Neural progenitor cell (in vitro differentiated cells): ENCODE results near the gene TUSC2. TPM values are rescaled to one million over a fixed set of nuclear protein-coding genes. Genes with fewer than 3 reads are reported as not detected.
A peak's percentile ranks its signal among the peaks of the same experiment; 100 is the strongest.

Experiments used
- DNase-seq: peaks from one replicate; pipeline ENCODE4 v3.0.0-alpha.2; 2016; ENCODE audit warnings: low spot score
- H2AFZ ChIP-seq: fragments of 200-600 bp; sonication (generic); replicated peaks from 2 replicates; pipeline ENCODE4 v1.6.1; 2016; ENCODE audit warnings: antibody characterized with exemption
- H3F3A ChIP-seq: fragments of 200-600 bp; sonication (generic); 2 replicates; pipeline ENCODE4 v1.6.1; 2016; ENCODE audit warnings: antibody characterized with exemption, low read depth
- H3K27ac ChIP-seq: fragments of 200-600 bp; sonication (generic); 2 replicates; pipeline ENCODE4 v1.5.1; 2016; ENCODE audit warnings: mild to moderate bottlenecking
- H3K27me3 ChIP-seq: fragments of 200-600 bp; sonication (generic); 2 replicates; pipeline ENCODE4 v1.6.1; 2016; ENCODE audit warnings: mild to moderate bottlenecking, moderate library complexity
- H3K36me3 ChIP-seq: fragments of 200-600 bp; sonication (generic); 2 replicates; pipeline ENCODE4 v1.5.1; 2016
- H3K4me1 ChIP-seq: fragments of 200-600 bp; sonication (generic); 2 replicates; pipeline ENCODE4 v1.6.1; 2016; ENCODE audit warnings: mixed run types
- H3K4me2 ChIP-seq: fragments of 200-600 bp; sonication (generic); 2 replicates; pipeline ENCODE4 v1.6.1; 2016
- H3K4me3 ChIP-seq: fragments of 200-600 bp; sonication (generic); 2 replicates; pipeline ENCODE4 v1.5.1; 2016
- H3K79me2 ChIP-seq: fragments of 200-600 bp; sonication (generic); 2 replicates; pipeline ENCODE4 v1.6.1; 2016; ENCODE audit warnings: low read depth
- H3K9ac ChIP-seq: fragments of 200-600 bp; sonication (generic); 2 replicates; pipeline ENCODE4 v1.6.1; 2016
- H3K9me3 ChIP-seq: fragments of 200-600 bp; sonication (generic); 2 replicates; pipeline ENCODE4 v1.5.1; 2016; ENCODE audit warnings: low read depth
- H4K20me1 ChIP-seq: fragments of 200-600 bp; sonication (generic); 2 replicates; pipeline ENCODE4 v1.6.1; 2016; ENCODE audit warnings: low read depth
- H3K27ac Mint-ChIP-seq: 3 replicates; pipeline ENCODE4 v1.8.0; 2021; ENCODE audit warnings: mixed read lengths
- H3K27me3 Mint-ChIP-seq: 2 replicates; pipeline ENCODE4 v1.8.0; 2022; ENCODE audit warnings: low read depth, mild to moderate bottlenecking, inconsistent platforms, moderate library complexity, mixed read lengths; ENCODE audit not compliant: insufficient read depth
- H3K36me3 Mint-ChIP-seq: 3 replicates; pipeline ENCODE4 v1.8.0; 2021; ENCODE audit warnings: mixed read lengths
- H3K4me1 Mint-ChIP-seq: 3 replicates; pipeline ENCODE4 v1.8.0; 2021; ENCODE audit warnings: mixed read lengths
- H3K4me3 Mint-ChIP-seq: 3 replicates; pipeline ENCODE4 v1.8.0; 2021; ENCODE audit warnings: mild to moderate bottlenecking, moderate library complexity, mixed read lengths
- H3K9me3 Mint-ChIP-seq: 3 replicates; pipeline ENCODE4 v1.8.0; 2020; ENCODE audit warnings: mixed read lengths
- EZH2 ChIP-seq: fragments of 200-600 bp; sonication (generic); IDR thresholded peaks from 2 replicates; pipeline ENCODE4 v1.6.1; 2017; ENCODE audit warnings: antibody characterized with exemption, mild to moderate bottlenecking, moderate library complexity
- EZH2phosphoT487 ChIP-seq: fragments of 200-600 bp; sonication (generic); IDR thresholded peaks from 2 replicates; pipeline ENCODE4 v1.6.1; 2017; ENCODE audit warnings: antibody characterized with exemption
- total RNA-seq: library from RNA; depleted of rRNA; stranded (reverse); fragments of >200 nt; gene quantifications from 2 replicates; pipeline ENCODE4 v1.2.3, GENCODE V29; 2015; ENCODE audit warnings: low replicate concordance
- TF ChIP-seq, protein P1 (sequence below): fragments of 200-600 bp; sonication (generic); IDR thresholded peaks from 2 replicates; pipeline ENCODE4 v1.5.1; 2017; ENCODE audit warnings: antibody characterized with exemption, mild to moderate bottlenecking

Gene TUSC2
- total RNA-seq, 1 donor from 2014 or later, result 14.9 TPM

DNA sequence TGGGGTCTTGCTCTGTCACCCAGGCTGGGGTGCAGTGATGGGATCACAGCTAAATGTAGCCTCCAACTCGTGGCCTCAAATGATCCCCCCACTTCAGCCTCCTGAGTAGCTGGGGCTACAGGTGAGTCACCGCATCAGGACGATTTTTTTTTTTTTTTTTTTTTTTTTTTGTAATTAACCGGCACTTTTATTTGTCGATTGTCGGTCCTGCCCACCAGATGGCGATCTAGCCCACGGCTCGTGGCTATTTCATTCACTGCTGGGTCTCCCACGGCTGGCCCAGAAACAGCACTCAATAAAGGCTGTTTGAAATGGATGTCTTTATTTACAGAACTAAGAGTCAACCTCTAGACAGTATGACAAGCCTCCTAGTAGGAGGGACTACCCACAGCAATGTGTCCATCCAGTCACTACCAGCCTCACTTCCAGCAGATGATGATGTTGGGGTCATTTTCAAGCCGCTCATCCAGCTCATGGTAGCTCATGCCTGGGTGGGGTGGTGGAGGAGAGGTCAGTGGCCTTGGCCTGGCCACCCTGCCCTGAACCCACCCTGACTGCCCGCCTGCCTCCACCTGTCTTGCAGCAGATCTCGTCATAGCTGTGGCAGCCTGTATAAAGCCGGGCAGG, 19.3 kb upstream of the TUSC2 start:
- no peak overlapping the region for H3K27ac Mint-ChIP-seq
- peaks cover 25% of the 10 kb centered on the region for H3K4me1 Mint-ChIP-seq
- no peak overlapping the region for H3K4me3 Mint-ChIP-seq
- H3K9me3 ChIP-seq, result no peaks in the 10 kb centered on the region
- TF ChIP-seq, protein P1, sequence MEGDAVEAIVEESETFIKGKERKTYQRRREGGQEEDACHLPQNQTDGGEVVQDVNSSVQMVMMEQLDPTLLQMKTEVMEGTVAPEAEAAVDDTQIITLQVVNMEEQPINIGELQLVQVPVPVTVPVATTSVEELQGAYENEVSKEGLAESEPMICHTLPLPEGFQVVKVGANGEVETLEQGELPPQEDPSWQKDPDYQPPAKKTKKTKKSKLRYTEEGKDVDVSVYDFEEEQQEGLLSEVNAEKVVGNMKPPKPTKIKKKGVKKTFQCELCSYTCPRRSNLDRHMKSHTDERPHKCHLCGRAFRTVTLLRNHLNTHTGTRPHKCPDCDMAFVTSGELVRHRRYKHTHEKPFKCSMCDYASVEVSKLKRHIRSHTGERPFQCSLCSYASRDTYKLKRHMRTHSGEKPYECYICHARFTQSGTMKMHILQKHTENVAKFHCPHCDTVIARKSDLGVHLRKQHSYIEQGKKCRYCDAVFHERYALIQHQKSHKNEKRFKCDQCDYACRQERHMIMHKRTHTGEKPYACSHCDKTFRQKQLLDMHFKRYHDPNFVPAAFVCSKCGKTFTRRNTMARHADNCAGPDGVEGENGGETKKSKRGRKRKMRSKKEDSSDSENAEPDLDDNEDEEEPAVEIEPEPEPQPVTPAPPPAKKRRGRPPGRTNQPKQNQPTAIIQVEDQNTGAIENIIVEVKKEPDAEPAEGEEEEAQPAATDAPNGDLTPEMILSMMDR, result peak; percentile 65
- TF ChIP-seq EZH2 (no peak), EZH2phosphoT487 (no peak)
- H3K36me3 Mint-ChIP-seq, result peaks cover 2% of the 10 kb centered on the region
- H3K4me2 ChIP-seq, result no peak overlapping the region
- no peak overlapping the region for H3K4me3 ChIP-seq
- no peak overlapping the region for H3K27ac ChIP-seq
- H4K20me1 ChIP-seq, result peaks cover 11% of the 10 kb centered on the region
- no peak overlapping the region for H3K9ac ChIP-seq
- H3K36me3 ChIP-seq, result no peaks in the 10 kb centered on the region
- H3F3A ChIP-seq, result peaks cover 19% of the 10 kb centered on the region
- H3K4me1 ChIP-seq, result peaks cover 10% of the 10 kb centered on the region
- H3K9me3 Mint-ChIP-seq, result no peaks in the 10 kb centered on the region
- H3K79me2 ChIP-seq, result peaks cover 9% of the 10 kb centered on the region
- H3K27me3 ChIP-seq, result peaks cover 42% of the 10 kb centered on the region
- no peak overlapping the region for H2AFZ ChIP-seq
- peak; percentile 74 for DNase-seq
- peaks cover 17% of the 10 kb centered on the region for H3K27me3 Mint-ChIP-seq

DNA sequence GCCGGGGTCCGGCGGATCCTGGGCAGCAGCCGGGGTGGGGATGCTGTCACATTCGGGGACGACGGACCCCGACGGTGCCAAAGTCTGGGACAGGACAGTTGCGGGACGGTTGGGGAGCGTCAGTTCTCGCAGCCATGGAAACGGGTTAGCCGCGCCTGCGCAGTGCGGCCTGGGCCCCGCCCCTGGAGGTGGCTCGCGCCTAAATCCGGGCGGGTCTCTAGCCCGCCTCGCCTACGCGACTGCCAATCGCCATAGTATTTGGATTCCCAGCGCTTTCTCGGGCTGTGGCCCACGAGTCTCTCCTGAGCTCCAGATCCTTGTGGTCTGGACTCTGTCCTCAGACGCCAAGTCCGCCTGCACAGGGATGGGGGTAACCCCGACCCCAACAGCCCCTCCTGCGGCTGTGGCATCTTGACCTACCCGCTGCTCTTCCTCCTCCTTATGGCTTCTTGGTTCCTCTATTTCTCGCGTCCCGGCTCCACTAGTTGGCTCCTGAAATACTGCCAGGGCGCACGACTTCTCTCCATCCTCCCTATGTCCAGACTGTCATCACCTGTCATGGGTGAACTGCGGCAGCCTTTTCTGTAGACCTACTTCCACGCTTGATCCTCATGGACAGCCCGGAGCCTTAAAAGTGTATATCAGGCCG, 17.7 kb upstream of the TUSC2 start, which contains the start of gene ZMYND10:
ZMYND10 (minus strand) TSS at position 147 of the 649 bp plus-strand sequence. CDS start 153 bp downstream, outside the sequence.
- peak within 1 kb of the TSS; percentile 56 for H3K4me3 ChIP-seq
- H3K36me3 Mint-ChIP-seq, result peaks cover 2% of the 10 kb centered on the region
- H3K4me3 Mint-ChIP-seq, result peak within 1 kb of the TSS; percentile 84
- peaks cover 19% of the 10 kb centered on the region for H3K27me3 Mint-ChIP-seq
- peak within 1 kb of the TSS; percentile 92 for H3K4me2 ChIP-seq
- peak within 1 kb of the TSS; percentile 94 for H2AFZ ChIP-seq
- peak; percentile 92 for DNase-seq
- H3K27ac Mint-ChIP-seq, result no peak within 1 kb of the TSS
- H3K4me1 ChIP-seq, result peaks cover 11% of the 10 kb centered on the region
- H3K4me1 Mint-ChIP-seq, result peaks cover 18% of the 10 kb centered on the region
- H3F3A ChIP-seq, result peaks cover 19% of the 10 kb centered on the region
- H3K36me3 ChIP-seq, result no peaks in the 10 kb centered on the region
- no peak within 1 kb of the TSS for H3K27ac ChIP-seq
- H3K79me2 ChIP-seq, result peaks cover 9% of the 10 kb centered on the region
- TF ChIP-seq EZH2, result no peak
- TF ChIP-seq EZH2phosphoT487, result no peak
- TF ChIP-seq, protein P1, result no peak
- no peak within 1 kb of the TSS for H3K9ac ChIP-seq
- H3K9me3 Mint-ChIP-seq, result no peaks in the 10 kb centered on the region
- peaks cover 58% of the 10 kb centered on the region for H3K27me3 ChIP-seq
- no peaks in the 10 kb centered on the region for H3K9me3 ChIP-seq
- peaks cover 3% of the 10 kb centered on the region for H4K20me1 ChIP-seq

DNA sequence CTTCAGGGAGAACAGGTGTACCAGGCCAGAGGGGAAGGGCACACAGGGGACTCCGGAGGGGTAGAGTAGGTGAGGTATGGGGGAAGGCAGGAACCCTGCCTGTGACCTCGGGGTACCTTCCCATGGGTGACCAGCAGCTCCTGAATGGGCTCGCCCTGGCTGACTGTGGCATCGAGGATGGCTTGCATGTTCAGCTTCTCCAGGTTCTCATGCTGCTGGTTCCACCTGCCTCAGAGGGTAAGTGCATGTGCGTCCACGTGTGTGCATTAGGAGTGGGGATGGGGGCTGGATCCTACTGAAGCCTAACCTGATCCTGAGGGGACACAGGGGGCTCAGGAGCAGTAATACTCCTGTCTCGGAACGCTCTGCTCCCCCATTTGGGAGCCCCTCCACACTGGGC, 17.0 kb upstream of the TUSC2 start:
- Mint-ChIP-seq H3K27me3 (peaks cover 22% of the 10 kb centered on the region), H3K27ac (no peak overlapping the region), H3K9me3 (no peaks in the 10 kb centered on the region), H3K4me1 (peaks cover 14% of the 10 kb centered on the region), H3K36me3 (peaks cover under 1% of the 10 kb centered on the region), H3K4me3 (peak overlapping the region; percentile 84)
- Histone ChIP-seq H3K27me3 (peaks cover 65% of the 10 kb centered on the region), H3K36me3 (no peaks in the 10 kb centered on the region), H3K9ac (no peak overlapping the region), H4K20me1 (peaks cover 3% of the 10 kb centered on the region), H3K79me2 (peaks cover 5% of the 10 kb centered on the region), H3K4me3 (peak overlapping the region; percentile 56), H3K4me1 (peaks cover 13% of the 10 kb centered on the region), H3K4me2 (peak overlapping the region; percentile 92), H3K9me3 (no peaks in the 10 kb centered on the region), H3F3A (peaks cover 19% of the 10 kb centered on the region), H2AFZ (no peak overlapping the region), H3K27ac (no peak overlapping the region)
- TF ChIP-seq EZH2phosphoT487 (no peak), EZH2 (no peak)
- TF ChIP-seq, protein P1, result no peak
- DNase-seq, result no peak
